SIG-M5 (cell line): ENCODE data around the gene NREP.
A peak's percentile ranks its signal among the peaks of the same experiment; 100 is the strongest.

ENCODE experiments used
- DNase-seq: peaks from one replicate; lab custom pipeline; 2025; lab: John Stamatoyannopoulos, UW

NREP gene

GRCh38 chr5:111765613-111766571 is 8.9 kb upstream of the NREP start:
- no peak for DNase-seq

GRCh38 chr5:111764019-111764418 is 7.0 kb upstream of the NREP start:
- no peak for DNase-seq

- no peak for DNase-seq
These were observed 5.9 kb upstream of the NREP start for GRCh38 chr5:111762895-111763294.

GRCh38 chr5:111758284-111758628 is 1.3 kb upstream of the NREP start:
- no peak for DNase-seq

GRCh38 chr5:111757355-111758283 is 625 bp upstream of the NREP start:
- peak; percentile 57 for DNase-seq

GRCh38 chr5:111755942-111756381 is 1.0 kb downstream of the NREP start:
- peak; percentile 14 for DNase-seq

- DNase-seq = no peak
These were observed 1.6 kb downstream of the NREP start for GRCh38 chr5:111755345-111755941.

GRCh38 chr5:111753884-111754589 is 3.0 kb downstream of the NREP start:
- DNase-seq = no peak

GRCh38 chr5:111752426-111752965 is 4.5 kb downstream of the NREP start:
- DNase-seq = no peak

- DNase-seq = no peak
These were observed 7.5 kb downstream of the NREP start for GRCh38 chr5:111749303-111750026.

GRCh38 chr5:111748304-111748763 is 8.7 kb downstream of the NREP start:
- DNase-seq = no peak

GRCh38 chr5:111747337-111747736 is 9.7 kb downstream of the NREP start:
- DNase-seq = no peak

- DNase-seq = no peak
These were observed 10.2 kb downstream of the NREP start for GRCh38 chr5:111746791-111747190.

- no peak for DNase-seq
These were observed 11.8 kb downstream of the NREP start for GRCh38 chr5:111745075-111745739.

GRCh38 chr5:111744455-111744854 is 12.5 kb downstream of the NREP start:
- no peak for DNase-seq

- no peak for DNase-seq
These were observed 13.0 kb downstream of the NREP start for GRCh38 chr5:111743988-111744387.

- no peak for DNase-seq
These were observed 13.5 kb downstream of the NREP start for GRCh38 chr5:111743512-111743911.

- no peak for DNase-seq
These were observed 14.6 kb downstream of the NREP start for GRCh38 chr5:111742177-111742994.

GRCh38 chr5:111741278-111741677 is 15.7 kb downstream of the NREP start:
- no peak for DNase-seq
